Measurements from ENCODE around the gene ADNP.

ADNP gene

GRCh38 chr20:50932016-50932485 lies 814 bp upstream of the ADNP start:
- DNase-seq (ENCODE audit: low read depth) = no peak

- no peak for DNase-seq (ENCODE audit: low read depth)
Observed at GRCh38 chr20:50930976-50931305, 296 bp downstream of the ADNP start.

GRCh38 chr20:50930139-50930975 lies 880 bp downstream of the ADNP start:
- DNase-seq (ENCODE audit: low read depth) = peak; percentile 24

GRCh38 chr20:50929299-50930138 lies 1.7 kb downstream of the ADNP start:
- peak; percentile 88 for DNase-seq (ENCODE audit: low read depth)

GRCh38 chr20:50928469-50928868 lies 2.8 kb downstream of the ADNP start:
- DNase-seq (ENCODE audit: low read depth) = no peak

GRCh38 chr20:50926530-50926929 lies 4.7 kb downstream of the ADNP start:
- no peak for DNase-seq (ENCODE audit: low read depth)

GRCh38 chr20:50924261-50924920 lies 6.8 kb downstream of the ADNP start:
- DNase-seq (ENCODE audit: low read depth) = no peak

GRCh38 chr20:50921803-50922501 lies 9.3 kb downstream of the ADNP start:
- DNase-seq (ENCODE audit: low read depth) = no peak

- DNase-seq (ENCODE audit: low read depth) = no peak
Observed at GRCh38 chr20:50920997-50921396, 10.2 kb downstream of the ADNP start.

GRCh38 chr20:50919567-50919966 lies 11.7 kb downstream of the ADNP start:
- DNase-seq (ENCODE audit: low read depth) = no peak

GRCh38 chr20:50918403-50918802 lies 12.8 kb downstream of the ADNP start:
- no peak for DNase-seq (ENCODE audit: low read depth)

- DNase-seq (ENCODE audit: low read depth) = no peak
Observed at GRCh38 chr20:50916934-50917333, 14.3 kb downstream of the ADNP start.

GRCh38 chr20:50916257-50916656 lies 15.0 kb downstream of the ADNP start:
- no peak for DNase-seq (ENCODE audit: low read depth)

- no peak for DNase-seq (ENCODE audit: low read depth)
Observed at GRCh38 chr20:50915424-50915823, 15.8 kb downstream of the ADNP start.

GRCh38 chr20:50913690-50914375 lies 17.4 kb downstream of the ADNP start:
- no peak for DNase-seq (ENCODE audit: low read depth)

GRCh38 chr20:50911716-50912115 lies 19.5 kb downstream of the ADNP start:
- no peak for DNase-seq (ENCODE audit: low read depth)

GRCh38 chr20:50911030-50911429 lies 20.2 kb downstream of the ADNP start:
- DNase-seq (ENCODE audit: low read depth) = no peak

- no peak for DNase-seq (ENCODE audit: low read depth)
Observed at GRCh38 chr20:50909413-50909812, 21.8 kb downstream of the ADNP start.

GRCh38 chr20:50904067-50904570 lies 27.1 kb downstream of the ADNP start:
- no peak for DNase-seq (ENCODE audit: low read depth)

GRCh38 chr20:50903353-50904051 lies 27.7 kb downstream of the ADNP start:
- DNase-seq (ENCODE audit: low read depth) = no peak

GRCh38 chr20:50901301-50901700 lies 29.9 kb downstream of the ADNP start:
- no peak for DNase-seq (ENCODE audit: low read depth)
